ENCODE results near the gene TMEM45B.
A peak's percentile ranks its signal among the peaks of the same experiment; 100 is the strongest.
"Not testable (repeated sequence)": the region's sequence is repeated elsewhere in the genome, so short reads cannot be mapped to it uniquely, and the experiment has no call there.

TMEM45B gene

DNA sequence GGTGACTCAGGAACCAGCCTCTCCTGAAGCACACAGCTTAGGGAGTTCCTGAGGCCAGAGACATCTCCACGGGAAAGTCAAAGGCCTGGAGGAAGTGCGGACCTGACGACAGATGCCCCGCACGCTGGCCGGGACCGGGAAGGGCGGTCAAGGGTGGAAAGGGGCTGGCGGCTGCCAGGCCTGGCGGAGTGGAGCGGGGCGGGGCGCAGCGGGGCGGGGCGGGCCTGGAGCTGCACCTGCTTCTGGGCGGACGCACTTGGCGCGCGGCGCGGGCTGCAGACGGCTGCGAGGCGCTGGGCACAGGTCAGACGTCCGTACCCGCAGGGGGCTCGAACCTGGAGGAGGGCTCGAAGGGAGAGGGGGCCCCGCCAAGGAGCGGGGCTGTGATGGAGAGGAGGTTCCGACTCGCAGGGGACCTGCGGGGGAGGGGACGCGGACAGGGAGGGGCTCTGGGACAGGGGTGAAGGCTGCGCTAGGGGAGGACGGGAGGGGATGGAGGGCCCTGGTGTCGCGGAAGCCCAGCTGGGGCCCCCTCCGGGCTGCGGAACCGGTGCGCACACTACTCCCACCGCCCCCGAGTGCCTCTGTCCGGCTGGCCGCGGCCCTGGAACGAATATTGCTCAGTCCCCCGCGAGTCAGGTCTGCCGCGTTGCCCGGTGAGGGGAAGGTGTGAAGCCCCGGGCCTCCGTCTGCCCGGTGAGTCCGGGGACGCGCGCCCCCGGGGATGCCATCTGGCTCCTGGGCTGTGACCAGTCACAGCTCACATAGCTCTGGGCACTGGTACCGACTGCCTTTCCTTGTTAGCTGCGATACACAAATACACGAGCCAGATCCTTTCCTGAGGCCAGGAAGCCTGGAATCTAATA lies at the start of gene TMEM45B:
Gene TMEM45B, plus strand, starts transcription at position 253 of the 866 bp plus-strand sequence. CDS start 36,635 bp downstream, outside the sequence.
- no peak for DNase-seq (ENCODE audit: extremely low spot score)
- ChIA-PET CTCF (no interaction called here), POLR2A (no interaction called here)
- no peak for TF ChIP-seq TARDBP (IDR thresholded peaks at IDR 0.05)

DNA sequence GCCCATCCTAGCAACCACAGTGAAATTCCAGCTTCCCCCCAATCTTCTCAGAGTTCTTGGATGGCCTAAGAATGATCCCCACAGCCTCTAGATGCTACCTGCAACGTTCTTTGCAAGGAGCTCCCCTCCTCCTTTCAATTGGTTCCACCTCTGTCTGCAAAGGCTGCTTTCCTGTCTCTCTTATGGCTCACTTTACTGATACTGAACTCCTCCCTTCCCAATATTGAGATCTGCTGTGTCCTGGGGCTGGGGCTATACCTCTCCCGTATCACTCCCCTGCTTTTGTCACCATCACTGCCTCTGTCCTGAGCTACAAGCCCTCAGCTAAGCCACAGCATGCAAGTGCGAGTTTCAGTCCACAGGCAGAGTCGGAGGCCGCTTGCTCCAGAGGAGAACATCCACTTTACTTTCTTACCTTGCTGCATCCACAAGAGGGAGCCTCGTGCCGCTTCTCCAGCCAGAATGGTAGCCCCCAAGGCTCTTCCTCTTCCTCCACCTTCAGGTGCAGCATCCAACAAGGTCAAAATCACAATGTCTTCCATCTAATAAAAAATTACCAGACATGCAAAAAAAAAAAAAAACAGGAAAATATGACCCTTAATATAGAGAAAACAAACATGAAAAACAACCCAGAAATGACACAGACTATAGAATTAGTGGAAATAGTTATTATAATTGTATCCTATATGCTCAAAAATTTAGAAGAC lies 48.6 kb upstream of the TMEM45B start:
- POLR2A ChIA-PET = interaction anchor here (0.7 kb wide), 1 partner anchor 127 kb away, joined by 5 read pairs; no protein-coding TSS in a partner anchor
- no peak for TF ChIP-seq ZNF384 (IDR thresholded peaks at IDR 0.05)
- no peak for TF ChIP-seq SP1 (IDR thresholded peaks at IDR 0.05)
- no peak for TF ChIP-seq BHLHE40 (IDR thresholded peaks at IDR 0.05; ENCODE audit: borderline replicate concordance)
- no peak for TF ChIP-seq CTBP1 (IDR thresholded peaks at IDR 0.05; ENCODE audit: borderline replicate concordance)
- TF ChIP-seq TARDBP (IDR thresholded peaks at IDR 0.05) = no peak
- CTCF ChIA-PET = interaction anchor here (0.7 to 0.8 kb wide), 2 partner anchors 18 to 403 kb away, joined by 3 to 4 read pairs; no protein-coding TSS in a partner anchor
- peak; percentile 58 for DNase-seq (ENCODE audit: extremely low spot score)

DNA sequence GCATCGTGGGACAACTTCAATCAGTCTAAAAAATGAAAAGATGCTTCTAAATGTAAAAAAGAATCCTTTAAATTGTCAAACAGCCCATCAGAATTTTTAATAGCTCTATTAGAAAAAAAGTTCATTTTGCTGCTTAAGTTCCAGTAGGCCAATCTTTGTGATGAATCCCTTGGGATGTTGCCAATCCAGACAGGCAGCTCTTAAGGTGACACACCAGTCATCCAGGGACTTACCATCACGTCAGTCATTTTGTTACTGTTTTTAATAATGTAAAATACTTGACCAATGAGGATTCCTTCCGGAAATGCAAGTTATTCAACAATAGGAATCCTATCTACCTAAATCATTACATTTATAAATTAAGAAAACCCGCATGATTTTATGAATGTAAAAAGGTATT lies 47.8 kb upstream of the TMEM45B start:
- POLR2A ChIA-PET = no interaction called here
- TF ChIP-seq, protein P1, sequence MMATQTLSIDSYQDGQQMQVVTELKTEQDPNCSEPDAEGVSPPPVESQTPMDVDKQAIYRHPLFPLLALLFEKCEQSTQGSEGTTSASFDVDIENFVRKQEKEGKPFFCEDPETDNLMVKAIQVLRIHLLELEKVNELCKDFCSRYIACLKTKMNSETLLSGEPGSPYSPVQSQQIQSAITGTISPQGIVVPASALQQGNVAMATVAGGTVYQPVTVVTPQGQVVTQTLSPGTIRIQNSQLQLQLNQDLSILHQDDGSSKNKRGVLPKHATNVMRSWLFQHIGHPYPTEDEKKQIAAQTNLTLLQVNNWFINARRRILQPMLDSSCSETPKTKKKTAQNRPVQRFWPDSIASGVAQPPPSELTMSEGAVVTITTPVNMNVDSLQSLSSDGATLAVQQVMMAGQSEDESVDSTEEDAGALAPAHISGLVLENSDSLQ (IDR thresholded peaks at IDR 0.05) = no peak
- no peak for TF ChIP-seq ARNT (IDR thresholded peaks at IDR 0.05)
- no peak for TF ChIP-seq SP1 (IDR thresholded peaks at IDR 0.05)
- TF ChIP-seq FOXM1 (IDR thresholded peaks at IDR 0.05; ENCODE audit: borderline replicate concordance) = no peak
- no peak for TF ChIP-seq CTBP1 (IDR thresholded peaks at IDR 0.05; ENCODE audit: borderline replicate concordance)
- TF ChIP-seq ZNF384 (IDR thresholded peaks at IDR 0.05) = no peak
- TF ChIP-seq ELF4 (IDR thresholded peaks at IDR 0.05) = no peak
- TF ChIP-seq FOXA1 (IDR thresholded peaks at IDR 0.05) = no peak
- no peak for TF ChIP-seq LEF1 (IDR thresholded peaks at IDR 0.05; ENCODE audit: borderline replicate concordance)
- no peak for TF ChIP-seq SUZ12 (IDR thresholded peaks at IDR 0.05)
- TF ChIP-seq TARDBP (IDR thresholded peaks at IDR 0.05) = no peak
- no peak for TF ChIP-seq NFRKB (IDR thresholded peaks at IDR 0.05)
- TF ChIP-seq HDGF (IDR thresholded peaks at IDR 0.05; ENCODE audit: borderline replicate concordance) = no peak
- TF ChIP-seq BHLHE40 (IDR thresholded peaks at IDR 0.05; ENCODE audit: borderline replicate concordance) = no peak
- no peak for TF ChIP-seq L3MBTL2 (conservative IDR thresholded peaks at IDR 0.05)
- no peak for TF ChIP-seq FOXK2 (IDR thresholded peaks at IDR 0.05)
- no peak for DNase-seq (ENCODE audit: extremely low spot score)
- CTCF ChIA-PET = no interaction called here

DNA sequence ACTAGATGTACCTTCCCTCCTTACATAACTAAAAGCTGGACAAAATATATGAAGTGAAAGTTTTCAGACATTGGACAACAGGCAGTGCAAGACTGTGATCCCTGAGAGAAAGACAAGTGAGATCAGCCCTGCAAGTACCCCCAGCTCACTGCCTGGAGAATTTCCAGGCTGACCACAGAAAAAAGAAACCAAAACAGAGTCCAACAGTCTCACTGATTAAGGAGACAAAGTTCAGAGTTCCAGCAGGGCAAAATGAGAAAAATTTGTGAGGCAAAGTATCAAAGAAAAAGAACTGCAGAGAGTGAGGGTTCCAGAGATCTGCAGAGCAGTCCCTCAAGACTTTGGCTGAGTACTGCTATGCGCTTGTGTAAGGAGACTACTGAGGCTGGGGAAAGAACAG lies 47.3 kb upstream of the TMEM45B start:
- ChIA-PET CTCF (no interaction called here), POLR2A (no interaction called here)
- DNase-seq (ENCODE audit: extremely low spot score) = no peak
- TF ChIP-seq SUZ12 (IDR thresholded peaks at IDR 0.05) (no peak), FOXM1 (IDR thresholded peaks at IDR 0.05; ENCODE audit: borderline replicate concordance) (no peak), ZNF384 (IDR thresholded peaks at IDR 0.05) (no peak)

DNA sequence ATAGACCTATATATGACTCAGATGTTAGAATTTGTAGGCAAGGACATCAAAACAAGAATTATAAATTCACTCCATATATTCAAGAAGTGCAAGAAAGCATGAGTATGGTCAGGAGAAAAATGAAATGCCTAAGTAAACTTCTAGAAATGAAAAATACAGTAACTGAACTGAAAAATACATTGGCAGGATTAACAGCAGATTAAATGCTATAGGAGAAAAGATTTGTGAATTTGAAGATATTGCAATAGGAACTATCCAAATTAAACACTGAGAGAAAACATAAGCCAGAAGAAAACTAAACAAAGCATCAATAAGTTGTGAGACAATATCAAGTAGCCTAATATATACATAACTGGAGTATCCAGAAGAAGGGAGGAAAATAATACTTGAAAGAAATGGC lies 46.6 kb upstream of the TMEM45B start:
- CTCF ChIA-PET = no interaction called here
- no peak for TF ChIP-seq FOXM1 (IDR thresholded peaks at IDR 0.05; ENCODE audit: borderline replicate concordance)
- no peak for TF ChIP-seq NFRKB (IDR thresholded peaks at IDR 0.05)
- TF ChIP-seq, protein P1 (IDR thresholded peaks at IDR 0.05) = no peak
- TF ChIP-seq ELF4 (IDR thresholded peaks at IDR 0.05) = no peak
- TF ChIP-seq ARNT (IDR thresholded peaks at IDR 0.05) = no peak
- no peak for TF ChIP-seq SUZ12 (IDR thresholded peaks at IDR 0.05)
- TF ChIP-seq L3MBTL2 (conservative IDR thresholded peaks at IDR 0.05) = no peak
- no peak for TF ChIP-seq HDGF (IDR thresholded peaks at IDR 0.05; ENCODE audit: borderline replicate concordance)
- TF ChIP-seq ZNF384 (IDR thresholded peaks at IDR 0.05) = no peak
- no peak for TF ChIP-seq LEF1 (IDR thresholded peaks at IDR 0.05; ENCODE audit: borderline replicate concordance)
- TF ChIP-seq BHLHE40 (IDR thresholded peaks at IDR 0.05; ENCODE audit: borderline replicate concordance) = no peak
- TF ChIP-seq SP1 (IDR thresholded peaks at IDR 0.05) = no peak
- no peak for TF ChIP-seq TARDBP (IDR thresholded peaks at IDR 0.05)
- no peak for TF ChIP-seq FOXK2 (IDR thresholded peaks at IDR 0.05)
- TF ChIP-seq CTBP1 (IDR thresholded peaks at IDR 0.05; ENCODE audit: borderline replicate concordance) = no peak
- TF ChIP-seq FOXA1 (IDR thresholded peaks at IDR 0.05) = no peak
- POLR2A ChIA-PET = no interaction called here
- no peak for DNase-seq (ENCODE audit: extremely low spot score)

DNA sequence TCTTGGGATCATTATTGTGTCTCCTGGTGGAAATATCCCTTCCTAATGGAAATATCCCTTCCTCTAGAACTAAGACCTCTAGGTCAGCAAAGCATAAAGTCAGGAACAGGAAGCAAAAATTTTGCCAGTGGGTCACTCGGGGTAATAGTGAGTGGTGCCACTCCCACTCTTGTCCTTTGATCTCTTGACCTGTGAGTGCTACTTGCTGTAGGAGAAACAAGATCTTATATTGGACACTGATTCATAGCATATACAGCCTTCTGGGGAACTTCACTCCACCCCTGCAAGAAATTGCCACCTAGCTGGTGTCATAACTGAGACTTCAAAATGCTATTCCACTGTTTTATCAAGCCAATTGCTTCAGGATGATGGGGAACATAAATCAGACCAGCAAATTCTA lies 44.7 kb upstream of the TMEM45B start:
- TF ChIP-seq ARNT (IDR thresholded peaks at IDR 0.05) (no peak), FOXA1 (IDR thresholded peaks at IDR 0.05) (no peak), BHLHE40 (IDR thresholded peaks at IDR 0.05; ENCODE audit: borderline replicate concordance) (no peak), FOXM1 (IDR thresholded peaks at IDR 0.05; ENCODE audit: borderline replicate concordance) (no peak), SUZ12 (IDR thresholded peaks at IDR 0.05) (no peak), ZNF384 (IDR thresholded peaks at IDR 0.05) (no peak), L3MBTL2 (conservative IDR thresholded peaks at IDR 0.05) (no peak), HDGF (IDR thresholded peaks at IDR 0.05; ENCODE audit: borderline replicate concordance) (no peak), TARDBP (IDR thresholded peaks at IDR 0.05) (no peak), LEF1 (IDR thresholded peaks at IDR 0.05; ENCODE audit: borderline replicate concordance) (no peak), ELF4 (IDR thresholded peaks at IDR 0.05) (no peak)
- TF ChIP-seq, protein P1 (IDR thresholded peaks at IDR 0.05) = no peak
- ChIA-PET CTCF (no interaction called here), POLR2A (no interaction called here)
- no peak for DNase-seq (ENCODE audit: extremely low spot score)

DNA sequence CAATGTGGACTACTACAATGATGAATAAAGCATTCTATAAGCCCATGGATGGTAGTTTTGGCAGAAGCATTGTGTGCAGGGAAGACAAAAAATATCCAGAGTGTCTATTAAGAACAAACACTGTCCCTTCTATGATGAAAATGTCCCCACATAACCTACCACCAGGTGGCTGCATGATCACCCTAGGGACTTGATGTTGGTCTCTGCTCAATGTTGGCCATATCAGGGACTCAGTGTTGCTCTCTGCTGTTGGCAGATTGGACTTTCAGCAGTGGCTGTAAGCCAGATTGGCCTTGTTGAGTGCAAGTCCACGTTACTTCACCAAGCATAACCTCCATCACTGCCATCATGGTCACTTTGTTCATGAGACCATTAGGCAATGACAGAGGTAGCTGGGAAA lies 44.2 kb upstream of the TMEM45B start:
- DNase-seq (ENCODE audit: extremely low spot score); CTCF ChIA-PET; POLR2A ChIA-PET: not testable (repeated sequence)
